Measurements from ENCODE around the gene WDR11. TPM values are rescaled to one million over a fixed set of nuclear protein-coding genes. Genes with fewer than 3 reads are reported as not detected.
"Not testable (repeated sequence)": the region's sequence is repeated elsewhere in the genome, so short reads cannot be mapped to it uniquely, and the experiment has no call there.

WDR11 gene
- total RNA-seq, 2 donors from 2014 or later = 71.1 to 77.9 TPM

DNA sequence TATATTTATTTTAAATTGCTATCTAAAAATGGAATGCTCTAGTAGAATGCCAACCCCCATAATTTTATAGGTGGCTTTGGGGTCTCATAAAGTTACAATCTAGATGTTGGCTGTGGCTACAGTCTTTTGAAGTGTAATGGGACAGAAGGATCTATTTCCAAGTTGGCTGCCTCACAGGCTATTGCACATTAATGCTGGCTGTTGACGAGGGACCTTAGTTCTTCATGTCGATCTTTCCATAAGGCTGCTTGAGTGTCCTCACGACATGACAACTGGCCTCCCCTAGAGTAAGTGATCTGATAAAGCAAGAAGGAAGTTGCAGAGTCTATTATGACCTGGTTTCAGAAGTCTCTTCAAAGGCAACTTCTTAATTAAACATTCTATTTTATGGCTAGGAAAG lies 36.3 kb downstream of the WDR11 start:
- DNase-seq (no peak), ATAC-seq (replicated peaks in 1 of 2) (no peak)
- no peaks in the 10 kb centered on the region for H3K4me1 Mint-ChIP-seq (ENCODE audit: low read depth)
- no peaks in the 10 kb centered on the region for H3K9me3 Mint-ChIP-seq
- no peak overlapping the region for H3K27ac Mint-ChIP-seq
- H3K36me3 Mint-ChIP-seq (ENCODE audit: insufficient read depth in 2 of 2) = peaks cover 8 to 18% of the 10 kb centered on the region in 2 donors
- H3K4me3 Mint-ChIP-seq = no peak overlapping the region
- H3K27me3 Mint-ChIP-seq (ENCODE audit: low read depth) = no peaks in the 10 kb centered on the region

DNA sequence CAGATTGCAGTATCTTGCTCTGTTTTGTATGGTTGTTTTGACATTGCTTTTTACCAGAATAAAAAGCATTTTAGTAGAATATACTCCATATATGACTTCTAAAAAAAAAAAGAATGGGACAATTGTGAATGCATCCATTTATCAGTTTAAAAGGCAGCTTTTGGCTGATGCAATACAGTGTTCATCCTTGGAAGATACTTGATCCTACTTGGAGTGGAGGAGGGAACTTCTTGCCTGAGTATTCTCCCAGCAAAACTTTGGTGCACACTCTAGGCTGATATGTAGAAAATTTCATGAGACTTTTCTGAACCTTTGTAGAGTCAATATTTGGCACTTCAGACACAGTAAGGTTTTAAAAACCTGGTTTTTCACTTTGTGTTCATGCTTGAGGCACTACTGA lies 40.2 kb downstream of the WDR11 start:
- DNase-seq = no peak
- peaks cover 14 to 23% of the 10 kb centered on the region in 2 donors for H3K36me3 Mint-ChIP-seq (ENCODE audit: insufficient read depth in 2 of 2)

DNA sequence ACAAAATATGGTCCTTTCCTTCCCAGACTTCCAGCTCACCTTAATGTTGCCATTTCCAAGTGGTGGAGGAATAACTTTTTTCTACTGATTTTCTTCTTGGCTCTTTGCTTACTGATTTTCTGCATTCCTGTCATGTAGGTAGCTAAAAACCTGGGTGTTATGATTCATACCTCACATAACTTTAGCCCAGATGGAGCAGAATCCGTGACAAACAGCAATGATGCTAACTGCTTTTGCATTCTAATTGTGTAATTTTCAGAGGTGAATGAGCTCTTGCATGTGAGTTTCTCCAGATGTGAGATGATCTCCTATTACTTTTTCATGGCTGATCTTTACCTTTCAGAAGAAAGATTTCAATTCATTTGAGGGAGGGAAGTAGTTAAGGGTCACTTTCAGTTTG lies 43.4 kb downstream of the WDR11 start:
- Mint-ChIP-seq H3K4me1 (ENCODE audit: low read depth) (peaks cover 10% of the 10 kb centered on the region), H3K9me3 (no peaks in the 10 kb centered on the region), H3K4me3 (no peak overlapping the region), H3K27me3 (ENCODE audit: low read depth) (no peaks in the 10 kb centered on the region), H3K27ac (peak overlapping the region; percentile 9), H3K36me3 (ENCODE audit: insufficient read depth in 2 of 2) (peaks cover 19 to 28% of the 10 kb centered on the region in 2 donors)
- no peak for ATAC-seq (replicated peaks in 1 of 2)
- no peak for DNase-seq

More for the DNA sequence above, 40.2 kb downstream of the WDR11 start:
- ATAC-seq (replicated peaks in 1 of 2) = no peak
- H3K27ac Mint-ChIP-seq = no peak overlapping the region
- H3K27me3 Mint-ChIP-seq (ENCODE audit: low read depth) = no peaks in the 10 kb centered on the region
- no peak overlapping the region for H3K4me3 Mint-ChIP-seq
- no peaks in the 10 kb centered on the region for H3K4me1 Mint-ChIP-seq (ENCODE audit: low read depth)
- no peaks in the 10 kb centered on the region for H3K9me3 Mint-ChIP-seq

DNA sequence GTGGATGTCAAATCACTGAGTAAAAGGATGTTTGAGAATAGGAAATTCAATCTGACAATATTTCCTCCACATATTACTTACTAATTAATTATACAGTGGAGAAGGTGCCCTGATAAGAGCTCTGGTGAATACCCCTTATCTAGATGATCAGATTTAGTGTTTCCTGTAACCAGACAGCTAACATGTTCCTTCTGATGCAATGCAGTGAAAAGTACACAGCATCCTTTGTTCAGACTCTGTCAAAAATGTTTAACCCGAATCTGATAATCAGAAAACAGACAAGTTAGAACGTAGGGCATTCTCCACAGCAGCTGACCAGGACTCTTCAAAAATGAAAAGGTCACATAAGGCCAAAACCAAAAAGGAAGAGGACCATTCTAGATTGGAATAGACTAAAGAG lies 46.2 kb downstream of the WDR11 start:
- no peaks in the 10 kb centered on the region for H3K9me3 Mint-ChIP-seq
- DNase-seq (no peak), ATAC-seq (replicated peaks in 1 of 2) (peak; percentile 58 to 73)
- peak overlapping the region; percentile 98 for H3K27ac Mint-ChIP-seq
- peaks cover 18 to 22% of the 10 kb centered on the region in 2 donors for H3K36me3 Mint-ChIP-seq (ENCODE audit: insufficient read depth in 2 of 2)
- H3K27me3 Mint-ChIP-seq (ENCODE audit: low read depth) = no peaks in the 10 kb centered on the region
- peak overlapping the region in 1 of 2 donors; percentile 67 for H3K4me3 Mint-ChIP-seq
- H3K4me1 Mint-ChIP-seq (ENCODE audit: low read depth) = peaks cover 10% of the 10 kb centered on the region

DNA sequence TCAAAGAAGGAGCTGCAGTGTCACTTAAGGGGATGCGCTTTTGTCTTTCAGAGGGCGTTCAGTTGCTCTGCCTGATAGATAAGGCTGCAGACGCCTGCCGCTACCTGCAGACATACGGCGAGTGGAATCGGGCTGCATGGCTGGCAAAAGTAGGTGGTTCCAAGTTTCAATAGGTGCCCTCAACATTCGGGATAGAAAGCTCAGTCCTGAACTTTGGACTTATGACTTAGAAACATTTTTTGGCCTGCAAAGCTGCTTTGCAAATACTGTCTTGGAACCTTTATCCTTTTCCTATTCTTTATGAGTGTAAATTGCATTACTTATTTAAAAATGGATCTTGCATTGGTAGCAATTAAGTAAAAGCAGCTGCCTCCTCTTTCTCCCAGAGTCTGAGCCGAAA lies 54.1 kb downstream of the WDR11 start:
- Mint-ChIP-seq H3K27me3 (ENCODE audit: low read depth) (no peaks in the 10 kb centered on the region), H3K4me3 (no peak overlapping the region), H3K27ac (no peak overlapping the region), H3K4me1 (ENCODE audit: low read depth) (no peaks in the 10 kb centered on the region), H3K36me3 (ENCODE audit: insufficient read depth in 2 of 2) (peaks cover 21 to 55% of the 10 kb centered on the region in 2 donors), H3K9me3 (peaks cover 2 to 3% of the 10 kb centered on the region in 2 donors)
- ATAC-seq (replicated peaks in 1 of 2) (no peak), DNase-seq (no peak)

DNA sequence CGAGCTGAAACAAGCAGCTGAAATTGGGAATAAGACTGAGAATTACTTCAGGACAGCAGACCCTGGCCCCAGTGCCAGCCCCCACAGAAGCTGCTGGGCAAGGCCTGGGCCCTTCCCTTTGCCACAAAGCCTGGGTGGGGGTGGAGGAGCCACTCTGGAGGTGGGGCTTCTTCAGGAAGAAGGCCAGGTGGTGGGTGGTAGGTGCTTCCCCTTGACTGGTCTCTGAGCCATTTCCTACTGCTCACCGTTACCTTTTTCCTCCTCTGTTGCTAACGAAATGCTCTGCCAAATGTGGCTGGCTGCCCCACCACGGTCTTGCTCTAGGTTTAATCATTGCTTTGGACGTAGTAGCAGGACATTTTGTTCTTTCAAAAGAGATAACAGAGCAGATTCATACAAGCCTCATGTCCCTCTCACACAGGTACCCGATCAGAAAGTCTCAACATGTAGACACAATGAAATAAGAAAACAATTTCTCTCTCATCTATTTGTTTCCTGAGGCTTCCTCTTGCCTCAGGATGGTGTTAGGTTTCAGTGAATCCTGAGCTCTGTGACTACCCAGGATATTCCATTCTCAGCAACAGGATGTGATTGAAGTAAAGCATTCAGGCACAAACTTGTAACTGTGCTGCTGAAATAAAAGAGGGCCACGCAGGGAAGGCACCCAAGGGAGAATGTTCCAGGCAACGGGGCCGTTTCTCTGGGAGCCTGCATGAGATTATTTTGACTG lies 66.5 kb downstream of the WDR11 start:
- H3K36me3 Mint-ChIP-seq (ENCODE audit: insufficient read depth in 2 of 2) = peaks cover 1 to 2% of the 10 kb centered on the region in 2 donors
- no peaks in the 10 kb centered on the region for H3K4me1 Mint-ChIP-seq (ENCODE audit: low read depth)
- ATAC-seq (replicated peaks in 1 of 2) (no peak), DNase-seq (no peak)
- H3K27ac Mint-ChIP-seq = no peak overlapping the region
- peaks cover 4 to 8% of the 10 kb centered on the region in 2 donors for H3K9me3 Mint-ChIP-seq
- H3K27me3 Mint-ChIP-seq (ENCODE audit: low read depth) = no peaks in the 10 kb centered on the region
- H3K4me3 Mint-ChIP-seq = no peak overlapping the region

DNA sequence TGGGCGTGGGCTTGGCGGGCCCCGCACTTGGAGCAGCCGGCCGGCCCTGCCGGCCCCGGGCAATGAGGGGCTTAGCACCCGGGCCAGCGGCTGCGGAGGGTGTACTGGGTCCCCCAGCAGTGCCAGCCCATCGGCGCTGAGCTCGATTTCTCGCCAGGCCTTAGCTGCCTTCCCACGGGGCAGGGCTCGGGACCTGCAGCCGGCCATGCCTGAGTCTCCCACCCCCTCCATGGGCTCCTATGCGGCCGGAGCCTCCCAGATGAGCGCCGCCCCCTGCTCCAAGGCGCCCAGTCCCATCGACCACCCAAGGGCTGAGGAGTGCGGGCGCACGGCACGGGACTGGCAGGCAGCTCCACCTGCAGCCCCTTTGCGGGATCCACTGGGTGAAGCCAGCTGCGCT lies 72.7 kb downstream of the WDR11 start:
- H3K4me3 Mint-ChIP-seq; H3K27ac Mint-ChIP-seq; ATAC-seq (replicated peaks in 1 of 2); H3K9me3 Mint-ChIP-seq; H3K4me1 Mint-ChIP-seq (ENCODE audit: low read depth); DNase-seq; H3K36me3 Mint-ChIP-seq (ENCODE audit: insufficient read depth in 2 of 2); H3K27me3 Mint-ChIP-seq (ENCODE audit: low read depth): not testable (repeated sequence)

DNA sequence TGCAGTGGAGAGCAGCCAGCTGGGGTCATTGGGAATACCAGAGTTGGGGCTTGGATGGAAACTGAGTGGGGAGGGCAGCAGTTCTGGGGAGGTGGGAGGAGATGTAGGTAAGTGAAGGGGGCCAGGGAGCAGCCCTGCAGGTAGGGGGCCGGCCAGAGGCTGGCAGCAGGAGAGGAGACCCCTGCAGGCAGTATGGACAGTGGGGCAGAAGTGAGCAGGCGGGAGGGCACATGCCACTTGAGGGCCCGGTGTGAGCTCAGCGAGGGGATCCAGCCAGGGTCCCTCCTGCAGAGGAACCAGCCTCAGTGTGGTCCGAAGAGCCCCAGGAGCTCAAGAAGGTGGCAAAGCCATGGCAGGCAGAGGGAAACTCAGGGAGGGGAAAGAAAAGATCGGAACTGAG lies 75.4 kb downstream of the WDR11 start:
- Mint-ChIP-seq H3K27me3 (ENCODE audit: low read depth) (no peaks in the 10 kb centered on the region), H3K4me1 (ENCODE audit: low read depth) (no peaks in the 10 kb centered on the region), H3K9me3 (no peaks in the 10 kb centered on the region), H3K4me3 (no peak overlapping the region), H3K27ac (no peak overlapping the region), H3K36me3 (ENCODE audit: insufficient read depth in 2 of 2) (no peaks in the 10 kb centered on the region)
- DNase-seq (no peak), ATAC-seq (replicated peaks in 1 of 2) (no peak)

DNA sequence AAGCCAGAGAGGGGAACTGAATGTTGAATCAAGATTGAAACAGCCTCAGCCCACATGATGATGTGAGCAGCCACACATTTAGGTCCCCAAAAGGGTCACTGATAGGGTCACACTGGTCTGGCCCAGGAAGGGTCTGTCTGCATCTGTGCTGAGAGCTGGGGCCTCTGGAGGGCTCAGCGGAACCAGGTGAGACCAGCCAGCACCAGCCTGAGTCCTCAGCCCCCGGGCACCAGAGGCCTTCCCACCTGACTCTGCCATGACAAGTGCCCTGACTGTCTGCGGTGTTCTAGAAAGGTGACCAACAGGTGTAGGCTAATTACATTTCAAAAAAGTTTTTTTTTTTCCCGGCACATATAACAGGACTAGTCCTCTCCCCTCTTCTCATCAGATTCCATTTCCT lies 76.2 kb downstream of the WDR11 start:
- ATAC-seq (replicated peaks in 1 of 2) (no peak), DNase-seq (no peak)
- Mint-ChIP-seq H3K27ac (no peak overlapping the region), H3K36me3 (ENCODE audit: insufficient read depth in 2 of 2) (no peaks in the 10 kb centered on the region), H3K4me3 (no peak overlapping the region), H3K27me3 (ENCODE audit: low read depth) (no peaks in the 10 kb centered on the region), H3K9me3 (no peaks in the 10 kb centered on the region), H3K4me1 (ENCODE audit: low read depth) (no peaks in the 10 kb centered on the region)

DNA sequence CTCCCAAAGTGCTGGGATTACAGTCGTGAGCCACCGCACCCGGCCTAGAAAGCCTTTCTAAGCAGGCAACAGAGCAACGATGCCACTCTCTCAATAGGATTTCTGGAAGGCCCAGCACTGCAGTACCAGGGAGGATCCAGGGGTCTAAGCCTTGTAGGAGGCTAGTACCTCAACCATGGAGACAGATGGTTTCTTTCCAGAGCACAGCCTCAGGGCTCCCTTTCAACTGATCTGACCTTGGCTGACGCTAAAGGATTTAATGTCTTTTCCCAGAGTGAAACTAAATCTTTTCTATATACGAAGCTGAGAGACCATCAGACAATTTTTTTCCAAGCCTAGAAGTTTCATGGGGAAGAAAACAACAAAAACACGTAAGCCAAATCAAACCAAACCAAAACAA lies 78.0 kb downstream of the WDR11 start:
- no peaks in the 10 kb centered on the region for H3K36me3 Mint-ChIP-seq (ENCODE audit: insufficient read depth in 2 of 2)
- no peaks in the 10 kb centered on the region for H3K9me3 Mint-ChIP-seq
- no peak for ATAC-seq (replicated peaks in 1 of 2)
- no peaks in the 10 kb centered on the region for H3K4me1 Mint-ChIP-seq (ENCODE audit: low read depth)
- no peak overlapping the region for H3K4me3 Mint-ChIP-seq
- no peak for DNase-seq
- H3K27me3 Mint-ChIP-seq (ENCODE audit: low read depth) = peaks cover 7% of the 10 kb centered on the region
- H3K27ac Mint-ChIP-seq = no peak overlapping the region

DNA sequence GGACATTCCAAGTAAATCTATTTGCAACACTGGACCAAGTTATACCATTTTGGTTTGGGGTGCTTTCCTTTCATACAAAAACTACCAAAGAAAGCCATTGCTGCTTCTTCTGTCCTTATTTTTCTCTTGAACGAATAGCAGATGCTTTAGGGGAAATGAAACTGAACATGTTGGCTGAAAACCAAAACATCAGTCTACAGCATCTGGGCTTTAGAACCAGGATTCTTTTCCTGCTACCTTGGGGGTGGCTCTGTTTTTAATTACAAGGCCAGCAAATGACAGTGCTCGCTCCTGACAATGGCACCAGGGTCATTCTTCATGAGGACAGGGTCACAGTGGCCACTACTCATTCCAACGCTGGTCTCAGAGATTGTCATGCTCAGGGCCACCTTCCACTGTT lies 80.3 kb downstream of the WDR11 start:
- DNase-seq = no peak
- Mint-ChIP-seq H3K9me3 (no peaks in the 10 kb centered on the region), H3K27me3 (ENCODE audit: low read depth) (peaks cover 10% of the 10 kb centered on the region), H3K27ac (no peak overlapping the region), H3K4me3 (no peak overlapping the region), H3K36me3 (ENCODE audit: insufficient read depth in 2 of 2) (no peaks in the 10 kb centered on the region), H3K4me1 (ENCODE audit: low read depth) (no peaks in the 10 kb centered on the region)
- ATAC-seq (replicated peaks in 1 of 2) = no peak

DNA sequence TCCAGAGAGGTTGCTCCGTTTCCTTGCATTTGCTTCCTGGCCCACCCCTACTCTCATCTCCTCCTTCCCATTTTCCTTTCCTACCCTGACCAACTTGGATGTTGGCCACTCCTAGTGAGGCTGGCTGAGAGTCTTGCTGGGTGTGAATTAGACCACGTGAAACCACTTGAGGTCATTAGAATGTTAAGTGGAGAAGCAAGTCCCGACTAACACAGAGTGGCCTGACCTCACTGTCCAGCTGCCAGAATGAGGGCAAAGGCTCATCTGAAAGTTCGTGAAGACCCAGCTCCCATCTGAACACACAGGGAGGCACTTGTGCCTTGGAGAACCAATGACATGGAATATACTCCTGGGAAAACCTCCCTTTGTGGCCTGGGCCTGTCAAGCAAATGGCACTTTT lies 80.8 kb downstream of the WDR11 start:
- no peak for ATAC-seq (replicated peaks in 1 of 2)
- Mint-ChIP-seq H3K27ac (no peak overlapping the region), H3K27me3 (ENCODE audit: low read depth) (peaks cover 10% of the 10 kb centered on the region), H3K4me3 (no peak overlapping the region), H3K36me3 (ENCODE audit: insufficient read depth in 2 of 2) (no peaks in the 10 kb centered on the region), H3K9me3 (no peaks in the 10 kb centered on the region), H3K4me1 (ENCODE audit: low read depth) (no peaks in the 10 kb centered on the region)
- DNase-seq = no peak

DNA sequence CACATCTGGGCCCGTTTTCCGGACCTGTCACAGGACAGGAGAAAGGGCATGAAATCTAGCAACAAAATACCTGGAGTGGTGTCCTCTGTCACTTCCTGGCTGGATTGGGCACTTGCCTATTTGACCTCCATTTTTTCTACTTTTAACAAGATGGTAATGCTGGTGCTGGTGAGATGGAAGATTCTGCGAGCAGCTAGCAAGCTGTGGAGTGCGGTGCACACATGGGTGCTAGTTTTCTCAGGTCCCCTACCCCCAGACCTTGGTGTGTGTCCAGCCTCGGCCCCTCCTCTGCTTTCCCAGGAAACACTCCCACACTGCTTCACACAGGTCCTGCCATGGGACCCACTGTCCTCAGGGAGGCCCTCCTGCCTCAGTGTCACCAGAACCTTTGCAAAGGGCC lies 87.7 kb downstream of the WDR11 start:
- H3K4me1 Mint-ChIP-seq (ENCODE audit: low read depth) = peaks cover 7% of the 10 kb centered on the region
- H3K36me3 Mint-ChIP-seq (ENCODE audit: insufficient read depth in 2 of 2) = no peaks in the 10 kb centered on the region
- no peak overlapping the region for H3K27ac Mint-ChIP-seq
- H3K27me3 Mint-ChIP-seq (ENCODE audit: low read depth) = peaks cover 6% of the 10 kb centered on the region
- ATAC-seq (replicated peaks in 1 of 2) (no peak), DNase-seq (no peak)
- H3K9me3 Mint-ChIP-seq = no peaks in the 10 kb centered on the region
- no peak overlapping the region for H3K4me3 Mint-ChIP-seq

DNA sequence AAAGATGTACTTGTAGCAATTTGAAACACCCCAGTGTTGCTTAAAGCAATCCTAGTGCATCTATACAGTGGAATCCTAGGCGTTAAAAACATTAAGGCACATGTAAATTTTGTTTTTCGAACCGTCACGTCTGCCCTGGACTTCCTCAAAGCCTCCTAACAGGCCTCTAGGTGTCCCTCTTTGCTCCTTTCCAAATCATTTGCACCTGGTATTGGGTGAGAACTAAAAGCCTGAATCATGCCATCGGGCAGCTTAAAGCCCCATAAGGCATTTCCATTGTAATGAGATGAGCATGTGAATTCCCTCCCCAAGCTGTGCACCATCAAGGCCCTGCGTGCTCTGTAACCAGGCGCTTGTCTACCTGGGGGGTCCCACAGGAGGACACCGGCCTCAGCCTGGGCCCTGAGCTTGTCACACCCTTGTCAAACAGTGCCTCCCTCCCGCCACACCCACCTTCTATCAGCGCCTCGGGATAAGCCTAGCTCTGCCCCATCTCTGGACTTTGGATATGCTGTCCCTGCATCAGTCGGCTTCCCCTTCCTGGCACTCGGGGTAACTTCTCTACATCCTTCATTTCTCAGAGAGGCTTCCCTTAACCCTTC lies 89.2 kb downstream of the WDR11 start:
- DNase-seq (no peak), ATAC-seq (replicated peaks in 1 of 2) (no peak)
- Mint-ChIP-seq H3K36me3 (ENCODE audit: insufficient read depth in 2 of 2) (no peaks in the 10 kb centered on the region), H3K27me3 (ENCODE audit: low read depth) (no peaks in the 10 kb centered on the region), H3K27ac (no peak overlapping the region), H3K4me3 (no peak overlapping the region), H3K4me1 (ENCODE audit: low read depth) (peaks cover 7% of the 10 kb centered on the region), H3K9me3 (no peaks in the 10 kb centered on the region)
